HL-60 (cell line): ENCODE results near the gene NFIB.
A peak's percentile ranks its signal among the peaks of the same experiment; 100 is the strongest.

ENCODE experiments used
- CTCF ChIP-seq: IDR thresholded peaks from one replicate; pipeline ENCODE4 v1.5.1; 2011; ENCODE audit warnings: low read length, control low read depth, inconsistent platforms; ENCODE audit not compliant: insufficient read depth
- GABPA ChIP-seq: IDR thresholded peaks from 2 replicates; pipeline ENCODE4 v1.6.1; 2012; ENCODE audit warnings: low read depth
- POLR2AphosphoS5 ChIP-seq: IDR thresholded peaks from 2 replicates; pipeline ENCODE4 v1.6.1; 2012; ENCODE audit warnings: low read depth
- SPI1 ChIP-seq: IDR thresholded peaks from 2 replicates; pipeline ENCODE4 v1.6.1; 2012; ENCODE audit warnings: low read depth, mild to moderate bottlenecking, borderline replicate concordance
- TF ChIP-seq, protein P1 (sequence below): IDR thresholded peaks from 2 replicates; pipeline ENCODE4 v1.6.1; 2012; ENCODE audit warnings: low read depth; ENCODE audit not compliant: insufficient replicate concordance

DNA sequence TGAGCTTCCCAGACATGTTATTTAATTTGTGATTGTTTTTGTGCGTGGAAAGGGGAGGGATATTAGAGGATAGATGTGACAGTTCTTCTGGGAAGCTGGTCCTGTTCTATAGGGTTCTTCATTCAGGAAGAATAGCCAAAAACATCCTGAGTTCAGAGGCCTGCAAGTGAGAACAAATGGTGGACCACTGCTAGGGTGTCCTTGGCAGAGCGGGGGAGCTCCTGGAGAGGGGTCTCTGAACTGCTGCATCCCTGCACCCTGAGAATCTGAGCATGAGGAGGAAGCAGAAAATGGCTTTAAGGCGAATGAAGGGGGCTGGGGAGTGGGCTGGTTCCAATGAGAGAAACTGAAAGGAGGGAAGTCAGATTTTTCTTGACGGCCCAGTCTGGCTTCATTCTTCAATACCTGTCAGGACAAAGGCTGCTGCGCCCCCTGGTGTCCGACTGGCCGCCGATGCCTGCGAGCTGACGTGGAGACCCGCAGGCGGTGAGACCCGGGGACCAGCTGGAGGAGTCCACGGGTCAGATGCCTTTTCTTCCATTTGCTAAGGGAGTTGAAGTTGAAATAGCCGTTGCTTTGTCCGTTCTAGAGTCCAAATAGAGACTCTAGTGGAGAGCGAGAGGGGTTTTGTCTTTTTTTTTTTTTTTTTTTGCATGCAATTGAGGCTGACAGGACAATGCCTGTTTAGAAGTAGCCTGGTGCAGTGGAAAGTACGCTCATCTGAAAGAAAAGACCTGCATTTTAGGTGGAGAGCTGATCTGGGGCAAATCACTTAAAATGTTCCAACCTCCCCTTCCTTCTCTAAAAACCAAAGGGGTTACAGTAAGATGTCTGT lies 39.5 kb upstream of the NFIB start:
- TF ChIP-seq CTCF, result peak; percentile 36
- no peak for TF ChIP-seq POLR2AphosphoS5
- TF ChIP-seq SPI1, result no peak
- TF ChIP-seq GABPA, result no peak
- TF ChIP-seq, protein P1, sequence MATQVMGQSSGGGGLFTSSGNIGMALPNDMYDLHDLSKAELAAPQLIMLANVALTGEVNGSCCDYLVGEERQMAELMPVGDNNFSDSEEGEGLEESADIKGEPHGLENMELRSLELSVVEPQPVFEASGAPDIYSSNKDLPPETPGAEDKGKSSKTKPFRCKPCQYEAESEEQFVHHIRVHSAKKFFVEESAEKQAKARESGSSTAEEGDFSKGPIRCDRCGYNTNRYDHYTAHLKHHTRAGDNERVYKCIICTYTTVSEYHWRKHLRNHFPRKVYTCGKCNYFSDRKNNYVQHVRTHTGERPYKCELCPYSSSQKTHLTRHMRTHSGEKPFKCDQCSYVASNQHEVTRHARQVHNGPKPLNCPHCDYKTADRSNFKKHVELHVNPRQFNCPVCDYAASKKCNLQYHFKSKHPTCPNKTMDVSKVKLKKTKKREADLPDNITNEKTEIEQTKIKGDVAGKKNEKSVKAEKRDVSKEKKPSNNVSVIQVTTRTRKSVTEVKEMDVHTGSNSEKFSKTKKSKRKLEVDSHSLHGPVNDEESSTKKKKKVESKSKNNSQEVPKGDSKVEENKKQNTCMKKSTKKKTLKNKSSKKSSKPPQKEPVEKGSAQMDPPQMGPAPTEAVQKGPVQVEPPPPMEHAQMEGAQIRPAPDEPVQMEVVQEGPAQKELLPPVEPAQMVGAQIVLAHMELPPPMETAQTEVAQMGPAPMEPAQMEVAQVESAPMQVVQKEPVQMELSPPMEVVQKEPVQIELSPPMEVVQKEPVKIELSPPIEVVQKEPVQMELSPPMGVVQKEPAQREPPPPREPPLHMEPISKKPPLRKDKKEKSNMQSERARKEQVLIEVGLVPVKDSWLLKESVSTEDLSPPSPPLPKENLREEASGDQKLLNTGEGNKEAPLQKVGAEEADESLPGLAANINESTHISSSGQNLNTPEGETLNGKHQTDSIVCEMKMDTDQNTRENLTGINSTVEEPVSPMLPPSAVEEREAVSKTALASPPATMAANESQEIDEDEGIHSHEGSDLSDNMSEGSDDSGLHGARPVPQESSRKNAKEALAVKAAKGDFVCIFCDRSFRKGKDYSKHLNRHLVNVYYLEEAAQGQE, result no peak
